ENCODE results near the gene C6orf47.

C6orf47 gene

GRCh38 chr6:31664790-31665500, 4.4 kb upstream of the C6orf47 start, which contains the start of gene GPANK1:
GPANK1 (minus strand) TSS chr6:31664997; CDS start chr6:31664478, 519 bp downstream.
- TF ChIP-seq POLR2AphosphoS5 (IDR thresholded peaks at IDR 0.05; ENCODE audit: low read depth, low read length) (peak; percentile 56), SIN3A (IDR thresholded peaks at IDR 0.05; ENCODE audit: borderline replicate concordance, insufficient read depth, low read length) (0 out of 2 replicates have a peak, but pooled peaks have one; percentile 66), FOXP2 (optimal IDR thresholded peaks at IDR 0.05; ENCODE audit: borderline replicate concordance, extremely low read depth, extremely low read length, insufficient read depth) (peak; percentile 95), TAF1 (IDR thresholded peaks at IDR 0.05; ENCODE audit: borderline replicate concordance, insufficient read depth, low read length) (no peak)

GRCh38 chr6:31663961-31664789, 3.6 kb upstream of the C6orf47 start:
- TF ChIP-seq REST (IDR thresholded peaks at IDR 0.05; ENCODE audit: insufficient read depth in 1 of 2, low read depth in 2 of 2, low read length in 2 of 2) (no peak), TAF1 (IDR thresholded peaks at IDR 0.05; ENCODE audit: borderline replicate concordance, insufficient read depth, low read length) (no peak), FOXP2 (optimal IDR thresholded peaks at IDR 0.05; ENCODE audit: borderline replicate concordance, extremely low read depth, extremely low read length, insufficient read depth) (no peak), SIN3A (IDR thresholded peaks at IDR 0.05; ENCODE audit: borderline replicate concordance, insufficient read depth, low read length) (no peak), POLR2AphosphoS5 (IDR thresholded peaks at IDR 0.05; ENCODE audit: low read depth, low read length) (no peak)

GRCh38 chr6:31663126-31663960, 2.8 kb upstream of the C6orf47 start:
- no peak for TF ChIP-seq POLR2AphosphoS5 (IDR thresholded peaks at IDR 0.05; ENCODE audit: low read depth, low read length)
- no peak for TF ChIP-seq REST (IDR thresholded peaks at IDR 0.05; ENCODE audit: insufficient read depth in 1 of 2, low read depth in 2 of 2, low read length in 2 of 2)
- no peak for TF ChIP-seq SIN3A (IDR thresholded peaks at IDR 0.05; ENCODE audit: borderline replicate concordance, insufficient read depth, low read length)
- no peak for TF ChIP-seq TAF1 (IDR thresholded peaks at IDR 0.05; ENCODE audit: borderline replicate concordance, insufficient read depth, low read length)
- TF ChIP-seq FOXP2 (optimal IDR thresholded peaks at IDR 0.05; ENCODE audit: borderline replicate concordance, extremely low read depth, extremely low read length, insufficient read depth), result no peak

- TF ChIP-seq FOXP2 (optimal IDR thresholded peaks at IDR 0.05; ENCODE audit: borderline replicate concordance, extremely low read depth, extremely low read length, insufficient read depth) (no peak), POLR2AphosphoS5 (IDR thresholded peaks at IDR 0.05; ENCODE audit: low read depth, low read length) (no peak), REST (IDR thresholded peaks at IDR 0.05; ENCODE audit: insufficient read depth in 1 of 2, low read depth in 2 of 2, low read length in 2 of 2) (no peak), SIN3A (IDR thresholded peaks at IDR 0.05; ENCODE audit: borderline replicate concordance, insufficient read depth, low read length) (no peak), TAF1 (IDR thresholded peaks at IDR 0.05; ENCODE audit: borderline replicate concordance, insufficient read depth, low read length) (no peak)
Observed at GRCh38 chr6:31662124-31662723, 1.6 kb upstream of the C6orf47 start.

Measured in PFSK-1 (cell line).